ENCODE data around the gene HJURP.

The HJURP gene

DNA sequence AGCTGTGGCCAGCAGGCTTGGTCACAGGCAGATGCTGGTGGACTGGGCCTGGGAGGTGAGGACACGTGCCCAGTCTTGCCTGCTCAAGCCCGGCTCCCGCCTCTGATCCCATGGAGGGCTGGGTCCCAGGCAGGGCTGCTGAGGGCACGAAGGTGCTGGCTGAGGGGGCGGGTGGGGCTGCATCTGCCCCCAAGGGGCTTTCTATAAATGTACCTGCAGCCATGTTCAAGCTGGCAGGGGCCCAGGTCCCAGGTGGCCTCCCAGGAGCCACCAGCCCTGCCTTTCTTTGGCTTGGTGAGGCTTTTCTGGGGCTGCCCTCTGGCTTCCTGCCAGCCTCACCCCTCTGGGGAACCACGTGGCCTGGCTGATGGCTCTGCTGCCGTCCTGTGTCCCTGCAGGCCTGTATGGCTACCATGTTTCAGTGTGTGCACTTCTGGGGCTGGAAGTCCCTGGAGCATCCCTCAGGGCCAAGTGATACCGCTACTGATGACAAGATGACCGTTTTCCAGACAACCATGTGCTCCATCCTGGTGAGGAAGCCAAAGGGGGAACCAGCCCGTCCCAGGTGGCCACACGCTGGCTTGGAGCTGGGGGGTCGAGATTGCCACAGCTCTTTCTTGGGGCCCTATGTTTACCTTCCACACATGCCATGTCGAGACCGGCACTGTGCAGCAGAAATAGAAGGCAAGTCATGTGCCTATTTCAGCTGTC is 23.2 kb downstream of the HJURP start:
- Histone ChIP-seq H3K4me3 (ENCODE audit: insufficient read depth, low read depth, low read length) (no peak overlapping the region), H3K36me3 (ENCODE audit: control insufficient read depth, insufficient read depth, low read length) (peaks cover 12% of the 10 kb centered on the region), H3K9me3 (ENCODE audit: control insufficient read depth, low read length) (no peaks in the 10 kb centered on the region), H3K4me1 (ENCODE audit: control insufficient read depth, insufficient read depth, low read length) (peaks cover 11% of the 10 kb centered on the region), H3K27me3 (ENCODE audit: control insufficient read depth, insufficient read depth, low read length, poor library complexity, severe bottlenecking) (no peaks in the 10 kb centered on the region), H3K27ac (ENCODE audit: insufficient read depth, low read depth, low read length, poor library complexity, severe bottlenecking) (no peak overlapping the region)
- 94% methylated on average over 14 of the region's 14 CpGs for WGBS, 2 experiments

DNA sequence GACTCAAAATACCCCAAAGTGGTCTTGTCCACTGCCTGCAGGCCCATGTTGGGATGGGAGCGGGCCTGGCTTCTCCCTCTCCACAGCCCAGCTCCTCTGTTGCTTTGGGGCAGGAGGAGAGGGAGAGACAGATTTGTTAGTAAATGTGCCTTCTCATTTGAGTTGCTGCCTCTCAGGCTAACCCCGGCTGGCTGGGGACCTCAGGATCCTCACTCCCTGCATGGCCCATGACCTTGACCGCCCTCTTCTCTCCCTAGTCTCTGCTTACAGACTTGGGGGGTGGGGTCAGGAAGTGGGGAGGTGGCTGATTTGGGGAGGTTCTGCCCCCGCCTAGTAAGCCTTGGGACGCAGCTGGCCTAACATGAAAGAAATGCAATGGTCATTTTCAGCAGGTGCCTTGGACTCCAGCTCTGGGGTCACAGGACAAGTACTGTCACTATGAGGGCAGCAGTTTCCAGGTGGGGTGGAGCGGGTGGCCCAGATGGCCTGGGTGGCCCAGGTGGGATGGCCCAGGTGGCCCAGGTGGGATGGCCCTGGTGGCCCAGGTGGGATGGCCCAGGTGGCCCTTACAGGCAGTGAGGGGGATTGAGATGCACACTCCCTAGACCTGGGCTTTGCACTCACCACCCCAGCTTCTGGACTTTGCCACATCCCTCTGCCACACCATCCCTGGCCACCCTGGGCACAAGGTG is 24.1 kb downstream of the HJURP start:
- peaks cover 3% of the 10 kb centered on the region for H3K36me3 ChIP-seq (ENCODE audit: control insufficient read depth, insufficient read depth, low read length)
- no peaks in the 10 kb centered on the region for H3K9me3 ChIP-seq (ENCODE audit: control insufficient read depth, low read length)
- no peak overlapping the region for H3K4me3 ChIP-seq (ENCODE audit: insufficient read depth, low read depth, low read length)
- 89 to 93% methylated on average over 6 of the region's 6 CpGs for WGBS, 2 experiments
- peaks cover 11% of the 10 kb centered on the region for H3K4me1 ChIP-seq (ENCODE audit: control insufficient read depth, insufficient read depth, low read length)
- H3K27me3 ChIP-seq (ENCODE audit: control insufficient read depth, insufficient read depth, low read length, poor library complexity, severe bottlenecking): no peaks in the 10 kb centered on the region
- H3K27ac ChIP-seq (ENCODE audit: insufficient read depth, low read depth, low read length, poor library complexity, severe bottlenecking): no peak overlapping the region

DNA sequence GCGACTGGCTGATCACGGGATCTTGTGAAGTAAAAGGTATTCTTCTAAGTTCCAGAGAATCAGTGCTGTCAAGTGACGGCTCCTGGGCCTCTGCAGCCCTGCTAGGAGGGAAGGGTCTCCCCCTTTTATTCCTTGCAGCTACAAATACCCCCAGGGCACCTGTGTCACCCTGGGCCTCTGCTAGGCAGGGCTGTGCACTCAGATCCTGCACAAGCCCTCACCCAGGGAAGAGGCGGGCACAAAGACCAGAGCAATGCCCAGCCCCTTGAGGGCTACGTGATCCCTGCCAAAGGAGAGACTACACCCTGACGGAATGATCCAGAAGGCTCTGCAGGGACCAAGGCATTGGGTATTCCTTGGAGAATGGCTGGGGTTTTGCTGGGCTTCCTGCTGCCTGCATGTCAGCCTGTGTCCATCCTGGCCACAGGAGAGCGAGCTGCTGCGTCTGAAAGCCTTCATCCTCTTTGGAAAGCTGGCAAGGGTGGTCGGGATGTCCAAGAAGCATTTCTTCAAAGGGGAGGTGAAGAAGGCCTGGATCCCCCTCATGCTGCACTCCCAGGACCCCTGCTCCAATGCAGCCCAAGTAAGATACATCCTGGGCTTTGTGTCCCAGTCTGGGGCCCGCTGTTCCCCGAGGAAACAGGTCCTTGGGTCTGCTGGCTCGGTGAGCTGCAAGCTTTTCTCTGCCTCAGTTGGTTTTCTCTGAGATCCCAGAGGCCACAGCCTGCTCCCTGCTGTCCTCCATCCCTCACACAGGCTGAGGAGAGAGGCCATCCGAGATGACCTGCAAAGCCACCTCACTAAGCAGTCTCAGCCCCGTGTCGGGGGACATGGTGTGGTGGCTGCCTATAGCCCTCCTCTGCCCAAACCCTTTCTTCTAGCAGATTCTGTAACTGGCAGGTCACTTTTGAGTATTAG is 24.9 kb downstream of the HJURP start:
- Histone ChIP-seq H3K9me3 (ENCODE audit: control insufficient read depth, low read length) (no peaks in the 10 kb centered on the region), H3K27me3 (ENCODE audit: control insufficient read depth, insufficient read depth, low read length, poor library complexity, severe bottlenecking) (no peaks in the 10 kb centered on the region), H3K4me1 (ENCODE audit: control insufficient read depth, insufficient read depth, low read length) (peaks cover 11% of the 10 kb centered on the region), H3K27ac (ENCODE audit: insufficient read depth, low read depth, low read length, poor library complexity, severe bottlenecking) (no peak overlapping the region), H3K4me3 (ENCODE audit: insufficient read depth, low read depth, low read length) (no peak overlapping the region), H3K36me3 (ENCODE audit: control insufficient read depth, insufficient read depth, low read length) (no peaks in the 10 kb centered on the region)
- 85 to 88% methylated on average over 15 of the region's 15 CpGs for WGBS, 2 experiments

DNA sequence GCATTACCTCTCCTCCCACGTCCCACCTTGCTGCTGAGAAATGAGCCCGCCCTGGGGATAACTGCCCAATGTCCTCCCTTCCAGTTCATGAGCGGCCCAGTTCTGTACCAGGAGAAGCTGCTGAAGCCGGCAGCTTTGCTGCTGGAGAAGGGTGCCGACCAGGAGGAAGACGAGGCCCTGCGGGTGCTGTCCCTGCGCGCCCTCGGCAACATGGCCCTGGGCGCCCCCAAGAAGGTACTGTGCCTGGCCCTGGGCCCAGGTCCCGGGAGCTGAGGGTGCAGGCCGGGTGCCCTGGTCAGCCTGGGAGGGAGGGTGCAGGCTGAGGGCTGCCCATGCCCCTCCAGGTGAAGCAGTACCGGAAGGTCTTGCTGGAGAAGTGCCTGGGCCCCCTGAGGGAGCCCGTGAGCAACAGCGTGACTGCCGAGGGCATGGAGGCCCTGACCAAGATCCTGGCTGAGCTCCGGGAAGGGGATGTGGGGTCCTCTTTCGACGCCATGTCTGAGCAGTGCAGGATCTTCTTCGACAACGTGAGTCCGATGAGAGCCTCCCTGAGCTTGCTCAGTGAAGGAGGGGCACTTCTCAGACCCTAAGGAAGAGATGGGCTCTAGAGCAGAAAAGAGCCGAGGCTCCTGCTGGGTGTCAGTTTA is 25.7 kb downstream of the HJURP start:
- H3K4me3 ChIP-seq (ENCODE audit: insufficient read depth, low read depth, low read length): no peak overlapping the region
- peaks cover 11% of the 10 kb centered on the region for H3K4me1 ChIP-seq (ENCODE audit: control insufficient read depth, insufficient read depth, low read length)
- 88 to 89% methylated on average over 24 of the region's 24 CpGs for WGBS, 2 experiments

DNA sequence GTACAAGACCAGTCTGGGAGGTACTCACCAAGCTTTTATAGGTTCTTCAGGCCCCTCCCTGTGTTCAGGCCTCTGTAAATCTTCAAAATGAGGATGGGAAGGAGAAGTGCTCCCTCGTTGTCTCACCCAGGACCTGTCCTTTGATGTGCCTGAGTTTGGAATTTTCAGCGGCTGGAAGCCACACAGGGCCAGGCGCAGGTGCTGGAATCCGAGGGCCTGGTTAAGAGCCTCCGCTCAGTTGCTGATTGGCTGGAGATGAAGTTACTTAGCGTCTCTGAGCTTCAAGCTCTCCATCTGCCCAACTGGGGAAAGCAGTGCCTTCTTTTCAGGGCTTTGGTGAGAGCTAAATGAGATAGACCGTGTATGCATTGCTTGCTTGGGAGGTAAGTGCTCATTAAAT is 30.0 kb downstream of the HJURP start:
- Histone ChIP-seq H3K4me1 (ENCODE audit: control insufficient read depth, insufficient read depth, low read length) (peaks cover 6% of the 10 kb centered on the region), H3K27ac (ENCODE audit: insufficient read depth, low read depth, low read length, poor library complexity, severe bottlenecking) (no peak overlapping the region), H3K36me3 (ENCODE audit: control insufficient read depth, insufficient read depth, low read length) (no peaks in the 10 kb centered on the region), H3K27me3 (ENCODE audit: control insufficient read depth, insufficient read depth, low read length, poor library complexity, severe bottlenecking) (no peaks in the 10 kb centered on the region), H3K9me3 (ENCODE audit: control insufficient read depth, low read length) (no peaks in the 10 kb centered on the region), H3K4me3 (ENCODE audit: insufficient read depth, low read depth, low read length) (no peak overlapping the region)
- WGBS, 2 experiments: 72 to 80% methylated on average over 7 of the region's 7 CpGs

More for the DNA sequence above, 25.7 kb downstream of the HJURP start:
- no peaks in the 10 kb centered on the region for H3K36me3 ChIP-seq (ENCODE audit: control insufficient read depth, insufficient read depth, low read length)
- H3K27ac ChIP-seq (ENCODE audit: insufficient read depth, low read depth, low read length, poor library complexity, severe bottlenecking): no peak overlapping the region
- H3K9me3 ChIP-seq (ENCODE audit: control insufficient read depth, low read length): no peaks in the 10 kb centered on the region
- no peaks in the 10 kb centered on the region for H3K27me3 ChIP-seq (ENCODE audit: control insufficient read depth, insufficient read depth, low read length, poor library complexity, severe bottlenecking)

DNA sequence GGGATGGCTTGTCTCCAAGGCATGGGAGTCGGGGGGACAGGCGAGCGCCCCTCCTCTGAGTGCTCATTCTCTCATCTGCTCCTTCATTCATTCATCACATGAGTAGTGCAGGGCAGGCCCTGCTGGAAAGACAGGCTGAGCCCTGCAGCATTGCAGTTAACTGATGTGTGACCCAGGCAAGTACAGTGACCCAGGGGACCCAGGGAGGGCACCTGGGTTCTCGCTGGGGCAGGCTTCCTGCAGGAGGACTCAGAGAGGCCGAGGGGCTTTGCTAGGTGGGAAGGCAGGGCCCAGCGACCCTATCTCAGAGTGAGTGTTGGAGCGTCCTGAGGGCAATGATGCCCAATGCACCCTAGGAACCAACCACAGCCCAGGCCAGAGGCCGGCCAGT is 30.6 kb downstream of the HJURP start:
- H3K27me3 ChIP-seq (ENCODE audit: control insufficient read depth, insufficient read depth, low read length, poor library complexity, severe bottlenecking): no peaks in the 10 kb centered on the region
- H3K9me3 ChIP-seq (ENCODE audit: control insufficient read depth, low read length): no peaks in the 10 kb centered on the region
- no peak overlapping the region for H3K4me3 ChIP-seq (ENCODE audit: insufficient read depth, low read depth, low read length)
- no peaks in the 10 kb centered on the region for H3K36me3 ChIP-seq (ENCODE audit: control insufficient read depth, insufficient read depth, low read length)
- peaks cover under 1% of the 10 kb centered on the region for H3K4me1 ChIP-seq (ENCODE audit: control insufficient read depth, insufficient read depth, low read length)
- 95 to 97% methylated on average over 8 of the region's 8 CpGs for WGBS, 2 experiments
- no peak overlapping the region for H3K27ac ChIP-seq (ENCODE audit: insufficient read depth, low read depth, low read length, poor library complexity, severe bottlenecking)

DNA sequence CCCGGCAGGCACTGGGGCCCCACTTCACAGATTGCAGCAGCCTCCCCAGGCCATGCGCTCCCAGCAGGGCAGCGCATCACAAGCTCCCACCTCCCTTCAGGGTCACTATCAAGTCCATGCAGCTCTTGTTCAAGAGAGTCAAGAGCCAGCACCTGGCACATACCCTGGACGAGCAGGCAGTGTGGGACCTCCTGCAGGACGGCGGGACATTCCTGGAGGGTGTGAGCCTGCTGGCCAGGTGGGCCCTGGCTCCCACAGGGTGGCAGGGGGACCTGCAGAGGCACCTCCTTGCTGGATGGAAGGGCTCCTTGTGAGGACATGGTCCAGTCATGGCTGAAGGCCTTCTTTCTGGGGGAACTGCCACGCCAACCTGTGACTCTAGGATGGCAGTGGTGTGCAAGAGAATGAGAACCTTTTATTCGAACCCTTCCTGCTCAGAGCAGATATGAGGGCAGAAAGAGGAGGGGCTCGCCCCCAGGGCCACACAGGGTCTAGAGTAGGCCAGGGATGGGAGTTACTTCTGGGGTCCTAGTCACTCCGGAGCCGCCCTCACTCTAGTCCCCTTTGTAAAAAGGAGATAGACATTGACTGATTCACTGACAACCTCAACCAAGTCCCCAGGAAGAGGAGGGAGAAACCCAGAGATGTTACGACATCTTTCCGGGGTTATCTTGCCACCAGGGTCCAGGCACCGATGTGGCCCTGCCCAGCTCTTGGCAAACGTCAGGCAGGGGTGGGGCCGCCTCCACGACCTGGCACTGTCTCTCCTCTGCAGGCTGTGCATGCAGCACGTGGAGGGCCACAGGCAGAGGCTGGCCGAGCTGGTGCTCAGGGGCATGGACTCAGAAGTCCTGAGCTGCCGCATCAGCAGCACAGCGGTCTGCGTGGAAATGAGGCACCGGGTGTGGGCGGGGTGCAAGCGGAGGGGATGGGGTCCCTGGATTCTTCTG is 31.3 kb downstream of the HJURP start:
- Histone ChIP-seq H3K9me3 (ENCODE audit: control insufficient read depth, low read length) (no peaks in the 10 kb centered on the region), H3K4me1 (ENCODE audit: control insufficient read depth, insufficient read depth, low read length) (no peaks in the 10 kb centered on the region), H3K36me3 (ENCODE audit: control insufficient read depth, insufficient read depth, low read length) (no peaks in the 10 kb centered on the region), H3K4me3 (ENCODE audit: insufficient read depth, low read depth, low read length) (no peak overlapping the region), H3K27ac (ENCODE audit: insufficient read depth, low read depth, low read length, poor library complexity, severe bottlenecking) (no peak overlapping the region), H3K27me3 (ENCODE audit: control insufficient read depth, insufficient read depth, low read length, poor library complexity, severe bottlenecking) (no peaks in the 10 kb centered on the region)
- 93 to 95% methylated on average over 25 of the region's 25 CpGs for WGBS, 2 experiments

DNA sequence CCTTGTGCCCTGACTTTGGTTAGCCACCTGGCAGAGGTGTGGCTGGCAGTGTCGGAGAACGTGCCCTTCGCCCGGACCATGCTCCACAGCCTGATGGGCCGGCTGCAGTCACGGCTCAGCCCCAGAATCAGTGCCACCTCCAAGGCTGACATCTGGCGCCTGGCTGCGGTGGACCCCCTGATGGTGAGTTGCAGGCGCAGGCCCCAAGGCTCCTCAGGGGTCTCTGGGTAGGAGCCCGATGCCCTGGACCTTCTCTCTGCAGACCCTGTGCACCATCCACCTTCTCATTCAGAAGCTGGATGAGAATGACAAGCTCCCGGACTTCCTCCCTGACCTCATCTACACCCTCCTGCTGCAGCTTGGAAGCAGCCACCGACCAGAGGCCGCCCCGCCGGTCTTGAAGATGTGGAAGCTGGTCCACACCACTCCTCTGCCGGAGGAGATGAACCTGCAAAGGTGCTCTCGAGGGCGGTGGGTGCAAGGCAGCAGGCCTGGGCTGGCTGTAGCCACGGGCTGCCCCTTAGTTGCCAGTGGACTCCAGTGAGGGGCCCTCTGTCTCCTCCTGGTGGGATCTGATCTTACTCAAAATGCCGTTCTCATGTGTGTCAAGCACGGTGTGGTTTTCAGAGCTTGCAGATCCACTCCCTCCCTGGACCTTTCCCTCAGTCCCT is 32.1 kb downstream of the HJURP start:
- Histone ChIP-seq H3K27ac (ENCODE audit: insufficient read depth, low read depth, low read length, poor library complexity, severe bottlenecking) (no peak overlapping the region), H3K4me3 (ENCODE audit: insufficient read depth, low read depth, low read length) (no peak overlapping the region), H3K9me3 (ENCODE audit: control insufficient read depth, low read length) (no peaks in the 10 kb centered on the region), H3K36me3 (ENCODE audit: control insufficient read depth, insufficient read depth, low read length) (no peaks in the 10 kb centered on the region), H3K4me1 (ENCODE audit: control insufficient read depth, insufficient read depth, low read length) (no peaks in the 10 kb centered on the region), H3K27me3 (ENCODE audit: control insufficient read depth, insufficient read depth, low read length, poor library complexity, severe bottlenecking) (no peaks in the 10 kb centered on the region)
- 94% methylated on average over 21 of the region's 21 CpGs for WGBS, 2 experiments

DNA sequence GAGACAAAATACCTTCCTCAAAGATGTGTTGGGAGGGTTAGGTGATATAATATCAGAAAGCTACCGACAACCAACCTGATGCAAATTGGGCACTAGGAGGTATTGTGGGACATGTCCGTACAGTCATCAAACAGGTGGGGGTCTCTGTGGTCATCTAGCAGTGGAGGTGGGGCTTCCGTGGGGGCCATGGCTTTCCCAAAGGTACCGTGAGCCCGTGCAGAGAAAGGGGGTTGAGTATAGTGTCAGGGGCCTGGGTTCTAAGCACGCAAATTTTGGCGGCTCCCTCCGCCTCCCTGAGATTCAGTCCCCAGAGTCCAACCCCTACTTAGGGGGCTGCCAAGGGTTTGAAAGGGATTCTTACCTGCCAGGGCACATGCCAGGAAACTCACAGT is 32.6 kb downstream of the HJURP start:
- H3K4me3 ChIP-seq (ENCODE audit: insufficient read depth, low read depth, low read length): no peak overlapping the region
- H3K36me3 ChIP-seq (ENCODE audit: control insufficient read depth, insufficient read depth, low read length): no peaks in the 10 kb centered on the region
- H3K27me3 ChIP-seq (ENCODE audit: control insufficient read depth, insufficient read depth, low read length, poor library complexity, severe bottlenecking): no peaks in the 10 kb centered on the region
- no peaks in the 10 kb centered on the region for H3K4me1 ChIP-seq (ENCODE audit: control insufficient read depth, insufficient read depth, low read length)
- WGBS, 2 experiments: 96 to 98% methylated on average over 8 of the region's 8 CpGs
- H3K9me3 ChIP-seq (ENCODE audit: control insufficient read depth, low read length): no peaks in the 10 kb centered on the region
- H3K27ac ChIP-seq (ENCODE audit: insufficient read depth, low read depth, low read length, poor library complexity, severe bottlenecking): no peak overlapping the region

Measured in ectodermal cell (in vitro differentiated cells).